Activated CD4-positive, alpha-beta memory T cell treated with anti-CD3 and anti-CD28 coated beads for 36 hours (primary cell): ENCODE results near the gene KRTAP2-2. TPM values are rescaled to one million over a fixed set of nuclear protein-coding genes. Genes with fewer than 3 reads are reported as not detected.

Source experiments
- CTCF ChIA-PET: fragments of 350-600 bp; sonication (Branson Sonifier 250); formaldehyde crosslinking; loops from one replicate; lab custom pipeline; 2021; ENCODE audit warnings: antibody characterized with exemption, inconsistent platforms; lab: Charles Lee
- POLR2A ChIA-PET: fragments of 350-600 bp; sonication (Branson Sonifier 250); formaldehyde crosslinking; loops from one replicate; lab custom pipeline; 2021; ENCODE audit warnings: antibody characterized with exemption; lab: Charles Lee
- DNase-seq: peaks from one replicate; pipeline ENCODE4 v3.0.0-alpha.2; 2020
- H3K27ac Mint-ChIP-seq: one replicate; pipeline ENCODE4 v1.8.0; 2021; ENCODE audit warnings: mixed read lengths
- H3K27me3 Mint-ChIP-seq: one replicate; pipeline ENCODE4 v1.8.0; 2021; ENCODE audit warnings: mixed read lengths
- H3K36me3 Mint-ChIP-seq: one replicate; pipeline ENCODE4 v1.8.0; 2021; ENCODE audit warnings: mixed read lengths
- H3K4me1 Mint-ChIP-seq: one replicate; pipeline ENCODE4 v1.8.0; 2021; ENCODE audit warnings: low read depth, mixed read lengths
- H3K4me3 Mint-ChIP-seq: one replicate; pipeline ENCODE4 v1.8.0; 2021; ENCODE audit warnings: mild to moderate bottlenecking, mixed read lengths
- H3K9me3 Mint-ChIP-seq: one replicate; pipeline ENCODE4 v1.8.0; 2021; ENCODE audit warnings: mixed read lengths
- intact Hi-C: fragments of 100-400 bp; cut with micrococcal nuclease; formaldehyde crosslinking; loops from one replicate; pipeline ENCODE4 v1.15.1; 2023
- total RNA-seq, 2 experiments: library from RNA; stranded (reverse); gene quantifications; one replicate each; pipeline ENCODE4 v1.2.3, GENCODE V29; 2021

KRTAP2-2 gene
- total RNA-seq, 2 experiments from 2014 or later = not detected

DNA sequence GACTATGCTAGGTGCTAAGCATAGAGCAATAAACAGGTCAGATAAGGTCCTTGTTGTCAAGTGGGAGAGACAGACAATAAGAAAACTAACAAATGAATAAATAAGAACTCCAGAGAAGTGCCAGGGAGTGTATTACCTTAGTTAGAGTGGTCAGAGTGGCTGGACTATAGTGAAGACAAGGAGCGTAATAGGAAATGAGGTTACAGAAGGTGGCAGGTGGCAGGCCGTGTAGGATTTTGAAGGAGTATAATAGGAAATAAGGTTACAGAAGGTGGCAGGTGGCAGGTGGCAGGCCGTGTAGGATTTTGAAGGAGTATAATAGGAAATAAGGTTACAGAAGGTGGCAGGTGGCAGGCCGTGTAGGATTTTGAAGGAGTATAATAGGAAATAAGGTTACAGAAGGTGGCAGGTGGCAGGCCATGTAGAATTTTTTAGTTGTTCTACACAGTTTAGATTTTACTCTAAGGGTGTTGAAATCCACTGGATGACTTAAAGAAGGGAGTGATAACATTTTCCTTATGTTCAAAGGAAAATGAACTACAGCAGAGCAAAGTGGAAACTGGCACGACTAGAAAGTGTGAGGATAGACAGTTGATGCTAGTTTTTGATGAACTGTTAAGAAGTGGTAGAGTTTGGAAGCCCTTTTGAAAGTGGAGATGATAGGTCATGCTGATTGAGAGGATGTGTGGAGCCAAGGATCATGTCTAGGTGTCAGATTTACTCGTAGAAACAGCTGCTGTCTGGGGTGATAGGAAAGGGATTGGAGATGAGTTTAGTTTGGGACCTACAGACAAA is 42.5 kb downstream of the KRTAP2-2 start:
- H3K27ac Mint-ChIP-seq = no peak overlapping the region
- no peak for DNase-seq
- intact Hi-C loops = no loop called here
- H3K36me3 Mint-ChIP-seq = no peaks in the 10 kb centered on the region
- H3K4me1 Mint-ChIP-seq = no peaks in the 10 kb centered on the region
- POLR2A ChIA-PET = no interaction called here
- CTCF ChIA-PET = no interaction called here
- no peaks in the 10 kb centered on the region for H3K9me3 Mint-ChIP-seq
- H3K27me3 Mint-ChIP-seq = no peaks in the 10 kb centered on the region
- no peak overlapping the region for H3K4me3 Mint-ChIP-seq

DNA sequence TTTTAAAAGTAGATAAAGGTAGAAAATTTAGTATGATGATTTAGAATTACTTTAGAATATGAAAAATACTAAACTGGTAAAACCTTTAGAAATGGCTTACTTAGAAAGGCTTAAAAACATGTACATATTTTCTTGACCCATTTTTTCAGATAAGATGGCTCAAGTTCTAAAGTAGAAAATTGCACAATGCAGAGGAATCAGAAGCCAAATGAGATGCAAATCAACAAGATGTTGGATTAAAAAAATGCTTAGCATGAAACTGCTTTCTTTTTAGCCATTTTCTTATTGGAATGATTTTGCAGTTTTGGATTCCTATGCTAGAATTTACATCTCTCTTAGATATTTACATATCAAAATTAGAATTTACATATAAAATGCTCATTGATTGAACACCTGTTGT is 44.6 kb downstream of the KRTAP2-2 start:
- no peaks in the 10 kb centered on the region for H3K9me3 Mint-ChIP-seq
- H3K36me3 Mint-ChIP-seq = no peaks in the 10 kb centered on the region
- intact Hi-C loops = no loop called here
- H3K4me3 Mint-ChIP-seq = no peak overlapping the region
- H3K27me3 Mint-ChIP-seq = no peaks in the 10 kb centered on the region
- POLR2A ChIA-PET = no interaction called here
- DNase-seq = no peak
- no peak overlapping the region for H3K27ac Mint-ChIP-seq
- CTCF ChIA-PET = no interaction called here
- H3K4me1 Mint-ChIP-seq = no peaks in the 10 kb centered on the region

DNA sequence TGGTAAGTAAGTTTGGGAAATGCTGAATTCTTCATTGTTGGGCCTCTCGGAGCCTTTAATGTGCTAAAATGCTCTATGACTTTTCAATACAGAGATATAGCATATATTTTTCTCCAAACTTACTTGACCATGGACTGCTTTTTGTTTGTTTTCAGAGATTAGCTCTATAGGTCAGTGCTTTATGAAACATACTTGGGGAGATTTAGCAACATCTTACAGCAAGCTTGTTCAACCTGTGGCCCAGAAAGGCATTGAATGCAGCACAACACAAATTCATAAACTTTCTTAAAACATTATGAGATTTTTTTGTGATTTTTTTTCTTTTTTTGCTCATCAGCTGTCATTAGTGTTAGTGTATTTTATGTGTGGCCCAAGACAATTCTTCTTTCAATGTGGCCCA is 45.1 kb downstream of the KRTAP2-2 start:
- Mint-ChIP-seq H3K4me1 (no peaks in the 10 kb centered on the region), H3K27me3 (no peaks in the 10 kb centered on the region), H3K4me3 (no peak overlapping the region), H3K9me3 (no peaks in the 10 kb centered on the region), H3K36me3 (no peaks in the 10 kb centered on the region), H3K27ac (no peak overlapping the region)
- CTCF ChIA-PET = no interaction called here
- intact Hi-C loops = no loop called here
- POLR2A ChIA-PET = no interaction called here
- no peak for DNase-seq

GRCh38 chr17:41009301-41009760 is 45.7 kb downstream of the KRTAP2-2 start:
- intact Hi-C loops = no loop called here
- DNase-seq = no peak
- no peaks in the 10 kb centered on the region for H3K9me3 Mint-ChIP-seq
- POLR2A ChIA-PET = no interaction called here
- no peaks in the 10 kb centered on the region for H3K27me3 Mint-ChIP-seq
- no peak overlapping the region for H3K27ac Mint-ChIP-seq
- no peak overlapping the region for H3K4me3 Mint-ChIP-seq
- H3K36me3 Mint-ChIP-seq = no peaks in the 10 kb centered on the region
- H3K4me1 Mint-ChIP-seq = no peaks in the 10 kb centered on the region
- CTCF ChIA-PET = no interaction called here

DNA sequence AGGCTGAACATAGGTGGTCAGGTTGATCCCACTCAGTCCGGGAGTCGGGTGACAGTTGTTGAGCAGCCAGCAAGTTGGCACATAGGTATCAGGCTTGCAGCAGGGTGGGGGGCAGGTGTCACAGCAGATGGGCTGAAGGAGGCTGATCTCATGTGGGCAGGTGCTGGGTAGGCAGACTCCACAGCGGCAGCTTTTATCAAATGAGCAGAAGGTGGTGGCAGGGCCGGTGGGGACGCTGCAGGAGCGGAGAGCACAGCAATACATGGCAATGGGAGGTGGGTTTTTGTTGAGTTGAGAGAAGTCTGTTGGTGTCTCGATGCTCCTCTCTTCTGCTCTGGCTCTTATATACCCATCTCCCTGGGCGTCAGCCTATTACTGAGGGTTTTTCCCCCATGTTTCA is 46.2 kb downstream of the KRTAP2-2 start, which contains the start of gene KRTAP3-1:
Gene KRTAP3-1 (minus strand): TSS at position 318 of the 400 bp plus-strand sequence. CDS start 54 bp downstream, at position 264.
- H3K9me3 Mint-ChIP-seq = no peaks in the 10 kb centered on the region
- H3K36me3 Mint-ChIP-seq = no peaks in the 10 kb centered on the region
- intact Hi-C loops = no loop called here
- CTCF ChIA-PET = no interaction called here
- no peak for DNase-seq
- H3K27ac Mint-ChIP-seq = no peak within 1 kb of the TSS
- H3K27me3 Mint-ChIP-seq = no peaks in the 10 kb centered on the region
- no peaks in the 10 kb centered on the region for H3K4me1 Mint-ChIP-seq
- H3K4me3 Mint-ChIP-seq = no peak within 1 kb of the TSS
- POLR2A ChIA-PET = no interaction called here

Other genes with a start within 250 kb of the KRTAP2-2 start
- 10 to 100 TPM; 28.4 to 35.5 TPM for gene KRT10, start 232.6 kb downstream of the KRTAP2-2 start, total RNA-seq
- gene KRT12, start 188.0 kb downstream of the KRTAP2-2 start, total RNA-seq = not detected
- not detected for gene KRT20, start 170.0 kb downstream of the KRTAP2-2 start, total RNA-seq
- gene KRT23, start 117.6 kb downstream of the KRTAP2-2 start, total RNA-seq = not detected
- not detected for gene KRT39, start 88.3 kb downstream of the KRTAP2-2 start, total RNA-seq
- not detected for gene KRT40, start 70.9 kb downstream of the KRTAP2-2 start, total RNA-seq
- gene KRTAP3-3, start 61.1 kb downstream of the KRTAP2-2 start, total RNA-seq = not detected
- not detected for gene KRTAP3-2, start 55.3 kb downstream of the KRTAP2-2 start, total RNA-seq
- not detected for gene KRTAP3-1, start 46.1 kb downstream of the KRTAP2-2 start, total RNA-seq
- gene KRTAP1-5, start 28.0 kb downstream of the KRTAP2-2 start, total RNA-seq = not detected
- not detected for gene KRTAP1-4, start 25.0 kb downstream of the KRTAP2-2 start, total RNA-seq
- not detected for gene KRTAP1-3, start 20.4 kb downstream of the KRTAP2-2 start, total RNA-seq
- gene KRTAP1-1, start 13.8 kb downstream of the KRTAP2-2 start, total RNA-seq = not detected
- gene KRTAP2-1, start 7.9 kb downstream of the KRTAP2-2 start, total RNA-seq = not detected
- not detected for gene KRTAP2-3, start 4.9 kb upstream of the KRTAP2-2 start, total RNA-seq
- not detected for gene KRTAP2-4, start 10.6 kb upstream of the KRTAP2-2 start, total RNA-seq
- gene KRTAP4-7, start 28.9 kb upstream of the KRTAP2-2 start, total RNA-seq = not detected
- not detected for gene KRTAP4-8, start 42.9 kb upstream of the KRTAP2-2 start, total RNA-seq
- not detected for gene KRTAP4-16, start 47.0 kb upstream of the KRTAP2-2 start, total RNA-seq
- not detected for gene KRTAP4-9, start 50.2 kb upstream of the KRTAP2-2 start, total RNA-seq
- not detected for gene KRTAP4-11, start 63.1 kb upstream of the KRTAP2-2 start, total RNA-seq
- not detected for gene KRTAP4-12, start 69.0 kb upstream of the KRTAP2-2 start, total RNA-seq
- gene KRTAP4-6, start 85.3 kb upstream of the KRTAP2-2 start, total RNA-seq = not detected
- not detected for gene KRTAP4-5, start 94.6 kb upstream of the KRTAP2-2 start, total RNA-seq
- gene KRTAP4-4, start 105.5 kb upstream of the KRTAP2-2 start, total RNA-seq = not detected
- gene KRTAP4-3, start 113.0 kb upstream of the KRTAP2-2 start, total RNA-seq = not detected
- gene KRTAP4-2, start 123.0 kb upstream of the KRTAP2-2 start, total RNA-seq = not detected
- not detected for gene KRTAP4-1, start 129.7 kb upstream of the KRTAP2-2 start, total RNA-seq
- not detected for gene KRTAP9-1, start 134.7 kb upstream of the KRTAP2-2 start, total RNA-seq
- not detected for gene KRTAP9-2, start 171.4 kb upstream of the KRTAP2-2 start, total RNA-seq
- gene KRTAP9-3, start 177.2 kb upstream of the KRTAP2-2 start, total RNA-seq = not detected
- not detected for gene KRTAP9-8, start 182.8 kb upstream of the KRTAP2-2 start, total RNA-seq
- not detected for gene KRTAP9-4, start 194.5 kb upstream of the KRTAP2-2 start, total RNA-seq
- not detected for gene KRTAP9-9, start 200.2 kb upstream of the KRTAP2-2 start, total RNA-seq
- not detected for gene KRTAP9-6, start 210.1 kb upstream of the KRTAP2-2 start, total RNA-seq
- gene KRTAP9-7, start 220.5 kb upstream of the KRTAP2-2 start, total RNA-seq = not detected
- not detected for gene KRTAP29-1, start 247.6 kb upstream of the KRTAP2-2 start, total RNA-seq